ENCODE measurements around the gene ALOXE3.

DNA sequence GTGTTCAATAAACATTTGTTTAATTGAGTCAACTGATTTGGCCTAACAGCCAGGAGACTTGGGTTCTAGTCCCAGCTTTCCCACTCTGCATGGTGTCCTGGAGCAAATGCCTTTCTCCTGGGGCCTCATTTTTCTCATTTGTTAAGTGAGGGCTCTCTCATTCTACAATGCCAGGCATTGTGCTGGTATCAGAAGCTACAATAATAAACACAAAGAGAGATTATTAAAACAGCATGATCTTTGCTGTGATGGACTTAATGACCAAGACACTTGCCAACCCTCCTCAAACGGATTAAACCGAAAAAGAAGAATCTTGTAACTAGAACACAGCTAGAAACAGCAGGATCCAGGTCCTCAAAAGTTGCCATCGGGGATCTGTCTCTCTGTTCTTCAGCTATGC, 49.2 kb upstream of the ALOXE3 start:
- TF ChIP-seq POLR2A (IDR thresholded peaks at IDR 0.05; ENCODE audit: low read length), result no peak
- TF ChIP-seq, protein P1, sequence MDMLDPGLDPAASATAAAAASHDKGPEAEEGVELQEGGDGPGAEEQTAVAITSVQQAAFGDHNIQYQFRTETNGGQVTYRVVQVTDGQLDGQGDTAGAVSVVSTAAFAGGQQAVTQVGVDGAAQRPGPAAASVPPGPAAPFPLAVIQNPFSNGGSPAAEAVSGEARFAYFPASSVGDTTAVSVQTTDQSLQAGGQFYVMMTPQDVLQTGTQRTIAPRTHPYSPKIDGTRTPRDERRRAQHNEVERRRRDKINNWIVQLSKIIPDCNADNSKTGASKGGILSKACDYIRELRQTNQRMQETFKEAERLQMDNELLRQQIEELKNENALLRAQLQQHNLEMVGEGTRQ (IDR thresholded peaks at IDR 0.05), result no peak
- TF ChIP-seq, protein P2, sequence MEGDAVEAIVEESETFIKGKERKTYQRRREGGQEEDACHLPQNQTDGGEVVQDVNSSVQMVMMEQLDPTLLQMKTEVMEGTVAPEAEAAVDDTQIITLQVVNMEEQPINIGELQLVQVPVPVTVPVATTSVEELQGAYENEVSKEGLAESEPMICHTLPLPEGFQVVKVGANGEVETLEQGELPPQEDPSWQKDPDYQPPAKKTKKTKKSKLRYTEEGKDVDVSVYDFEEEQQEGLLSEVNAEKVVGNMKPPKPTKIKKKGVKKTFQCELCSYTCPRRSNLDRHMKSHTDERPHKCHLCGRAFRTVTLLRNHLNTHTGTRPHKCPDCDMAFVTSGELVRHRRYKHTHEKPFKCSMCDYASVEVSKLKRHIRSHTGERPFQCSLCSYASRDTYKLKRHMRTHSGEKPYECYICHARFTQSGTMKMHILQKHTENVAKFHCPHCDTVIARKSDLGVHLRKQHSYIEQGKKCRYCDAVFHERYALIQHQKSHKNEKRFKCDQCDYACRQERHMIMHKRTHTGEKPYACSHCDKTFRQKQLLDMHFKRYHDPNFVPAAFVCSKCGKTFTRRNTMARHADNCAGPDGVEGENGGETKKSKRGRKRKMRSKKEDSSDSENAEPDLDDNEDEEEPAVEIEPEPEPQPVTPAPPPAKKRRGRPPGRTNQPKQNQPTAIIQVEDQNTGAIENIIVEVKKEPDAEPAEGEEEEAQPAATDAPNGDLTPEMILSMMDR (IDR thresholded peaks at IDR 0.05), result no peak
- no peak for TF ChIP-seq FOSB (CRISPR knock-in tag; IDR thresholded peaks at IDR 0.05)

Data from A549 (cell line).